Measurements from ENCODE around the gene LRRIQ3.

Gene LRRIQ3

DNA sequence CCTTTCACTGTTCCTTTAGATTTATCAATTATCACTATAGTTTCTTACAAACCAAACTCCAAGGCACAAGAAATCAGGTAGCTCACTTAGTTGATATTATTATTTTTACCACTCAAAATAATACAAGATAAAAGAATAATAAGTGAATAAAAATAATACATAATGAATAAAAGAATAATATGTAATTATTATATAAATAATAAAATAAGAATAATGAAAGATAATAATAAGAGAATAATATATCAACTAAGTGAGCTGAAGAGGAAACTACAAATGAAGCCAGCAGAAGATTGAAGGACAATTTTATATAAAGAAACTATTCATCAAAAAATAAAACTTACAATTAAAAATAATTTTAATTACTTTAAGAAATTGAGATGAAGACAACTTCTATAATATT, 90.6 kb downstream of the LRRIQ3 start:
- no peak for DNase-seq

DNA sequence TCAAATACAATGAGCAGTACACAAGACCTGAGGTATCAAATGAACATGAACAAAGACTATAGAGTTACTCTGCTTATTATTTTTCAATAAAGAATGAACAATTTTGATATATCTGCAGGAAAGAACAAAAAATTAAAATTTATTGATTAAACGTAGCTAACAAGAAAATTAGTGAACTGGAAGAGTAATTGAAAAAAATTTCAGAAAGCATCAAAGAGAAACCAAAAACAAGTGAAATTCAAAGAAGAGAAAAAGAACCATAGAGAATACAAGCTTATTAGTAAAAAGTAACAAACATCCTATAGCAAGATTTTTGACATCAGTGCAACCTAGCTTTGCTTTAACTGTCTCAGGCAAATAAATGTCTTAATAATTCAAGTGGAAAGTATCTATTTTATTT, 106.6 kb downstream of the LRRIQ3 start:
- no peak for DNase-seq

DNA sequence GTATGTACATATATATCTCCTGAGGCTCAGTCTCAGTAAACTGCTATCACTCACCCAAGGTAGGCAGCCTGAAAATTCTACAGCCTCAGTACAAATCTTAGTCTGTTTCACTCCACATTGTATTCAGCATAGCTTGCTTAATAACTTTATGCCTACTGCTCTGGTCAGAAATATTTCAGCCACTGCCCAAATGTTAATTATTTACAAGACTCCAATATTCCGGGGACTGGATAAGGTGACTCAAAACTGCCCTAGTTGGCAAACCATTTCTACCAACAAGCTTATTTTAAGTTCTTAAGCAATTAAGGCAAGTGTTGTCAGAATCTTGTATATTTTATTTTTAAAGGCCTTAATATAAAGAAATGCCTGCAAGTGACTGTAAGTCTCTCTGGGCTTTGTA, 114.8 kb downstream of the LRRIQ3 start:
- no peak for DNase-seq

DNA sequence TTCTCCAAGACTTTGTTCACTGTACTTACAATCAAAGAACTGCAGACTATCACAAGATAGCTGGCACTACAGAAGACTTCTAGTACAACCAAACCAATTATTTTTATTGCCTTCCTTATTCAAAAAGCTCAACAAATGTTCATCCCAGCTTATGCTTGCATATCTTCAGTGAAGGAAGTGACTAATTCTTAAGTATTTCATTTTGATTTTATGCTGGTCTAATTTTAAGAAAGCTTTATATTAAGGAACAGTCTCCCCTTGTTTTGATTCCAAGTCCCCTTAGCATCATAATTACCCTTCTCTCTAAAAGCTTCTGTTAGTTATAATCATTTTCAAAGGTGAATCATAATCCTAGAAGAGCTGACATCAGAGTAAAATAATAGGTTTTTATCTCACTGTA, 132.9 kb downstream of the LRRIQ3 start:
- no peak for DNase-seq

DNA sequence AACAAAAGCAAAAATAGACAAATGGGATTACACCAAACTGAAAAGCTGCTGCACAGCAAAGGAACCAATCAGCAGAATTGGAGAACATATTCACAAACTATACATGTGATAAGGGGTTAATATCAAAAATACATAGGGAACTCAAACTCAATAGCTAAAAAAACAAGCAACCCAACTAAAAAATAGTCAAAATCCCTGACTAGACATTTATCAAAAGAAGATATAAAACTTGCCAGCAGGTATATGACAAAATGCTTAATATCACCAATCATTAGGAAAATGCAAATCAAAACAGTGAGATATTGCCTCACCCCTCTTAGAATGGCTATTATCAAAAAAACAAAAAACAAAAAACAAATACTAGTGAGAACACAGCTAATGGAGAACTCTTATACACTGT, 140.3 kb downstream of the LRRIQ3 start:
- no peak for DNase-seq

DNA sequence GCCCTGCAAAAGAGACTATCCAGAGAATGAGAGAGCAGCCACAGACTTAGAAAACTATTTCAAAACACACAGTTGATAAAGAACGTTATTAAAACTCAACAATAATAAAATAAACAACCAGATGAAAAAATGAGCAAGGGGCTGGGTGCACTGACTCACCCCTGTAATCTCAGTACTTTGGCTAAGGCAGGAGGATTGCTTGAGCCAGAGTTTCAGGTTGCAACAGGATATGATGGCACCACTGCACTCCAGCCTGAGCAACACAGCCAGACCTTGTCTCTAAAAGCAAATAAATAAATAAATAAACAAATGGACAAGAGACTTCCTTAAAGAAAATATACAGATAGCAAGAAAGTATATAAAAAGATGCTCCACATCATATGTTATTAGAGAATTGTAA, 144.6 kb downstream of the LRRIQ3 start:
- no peak for DNase-seq

DNA sequence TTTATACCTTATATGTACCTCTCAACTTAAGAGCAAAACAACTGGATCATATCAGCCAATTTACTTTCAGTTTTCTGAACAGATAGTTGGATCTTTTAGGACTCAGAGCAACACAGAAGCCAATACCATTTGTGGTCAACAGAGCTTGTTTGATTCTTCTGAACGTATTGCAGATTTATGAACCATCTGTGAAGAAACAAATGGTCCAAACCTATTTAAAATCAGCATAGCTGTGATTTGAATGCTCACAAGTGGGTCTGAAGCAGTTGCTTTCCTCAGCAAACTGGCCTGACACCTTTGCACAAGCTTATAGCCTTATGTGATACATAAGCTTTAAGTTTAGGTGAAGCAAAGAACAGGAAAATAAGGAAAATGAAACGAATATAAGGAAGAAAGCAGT, 147.6 kb downstream of the LRRIQ3 start:
- no peak for DNase-seq

DNA sequence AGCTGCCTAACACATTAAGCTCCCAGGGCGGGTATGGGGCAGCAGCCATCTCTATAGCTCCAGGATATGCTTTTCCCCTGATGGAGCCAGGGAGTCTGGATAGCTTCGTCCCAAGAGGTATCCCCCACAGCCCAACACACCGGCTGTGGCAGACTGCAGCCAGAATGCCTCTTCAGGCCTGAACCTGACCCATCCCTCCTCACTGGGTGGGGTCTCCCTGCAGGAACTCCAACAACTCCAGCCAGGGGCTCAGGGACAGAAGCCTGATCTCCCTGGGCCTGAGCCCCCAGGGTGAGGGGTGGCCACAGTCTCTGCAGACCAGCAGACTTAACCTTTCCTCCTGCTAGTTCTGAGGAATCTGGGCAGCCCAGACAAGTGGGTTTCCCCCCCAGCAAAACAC, 159.9 kb downstream of the LRRIQ3 start:
- DNase-seq = no peak

DNA sequence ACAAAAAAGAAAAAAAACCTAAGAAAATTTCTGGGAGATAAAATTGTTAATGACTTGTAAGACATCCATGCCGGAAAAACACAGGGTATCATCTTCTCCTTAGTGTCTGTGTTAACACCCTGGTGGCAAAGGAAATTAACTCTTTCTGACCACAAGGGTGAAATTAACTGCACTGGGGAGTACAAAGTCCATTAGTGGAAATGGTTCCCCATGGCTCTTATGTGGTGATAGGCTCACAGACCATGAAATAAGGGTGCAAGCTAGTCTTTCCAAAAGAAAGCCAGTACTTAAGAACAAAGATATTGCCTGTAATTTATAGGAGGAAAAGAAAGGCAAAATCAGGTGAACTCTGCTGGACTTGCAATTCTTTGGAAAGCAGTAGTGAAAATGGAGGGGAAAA, 185.4 kb downstream of the LRRIQ3 start:
- no peak for DNase-seq

DNA sequence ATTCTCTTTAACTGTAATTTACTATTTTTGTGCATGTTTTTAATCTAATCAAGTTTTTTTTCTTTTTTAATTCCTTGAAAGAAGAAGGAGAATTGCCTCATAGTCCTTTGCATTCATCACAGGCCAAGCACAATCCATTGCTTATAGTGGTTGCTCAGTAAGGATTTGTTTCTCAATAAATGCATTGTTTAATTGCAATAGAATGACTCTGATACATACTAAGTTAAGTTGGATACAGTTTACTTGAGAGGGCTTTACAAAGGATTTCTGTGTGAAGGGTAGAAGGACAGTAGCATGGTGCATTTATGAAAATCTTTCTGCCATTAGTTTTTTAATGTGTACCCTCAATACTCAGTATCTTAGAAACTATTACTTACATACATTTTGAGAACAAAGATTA, 186.2 kb downstream of the LRRIQ3 start:
- DNase-seq = no peak

DNA sequence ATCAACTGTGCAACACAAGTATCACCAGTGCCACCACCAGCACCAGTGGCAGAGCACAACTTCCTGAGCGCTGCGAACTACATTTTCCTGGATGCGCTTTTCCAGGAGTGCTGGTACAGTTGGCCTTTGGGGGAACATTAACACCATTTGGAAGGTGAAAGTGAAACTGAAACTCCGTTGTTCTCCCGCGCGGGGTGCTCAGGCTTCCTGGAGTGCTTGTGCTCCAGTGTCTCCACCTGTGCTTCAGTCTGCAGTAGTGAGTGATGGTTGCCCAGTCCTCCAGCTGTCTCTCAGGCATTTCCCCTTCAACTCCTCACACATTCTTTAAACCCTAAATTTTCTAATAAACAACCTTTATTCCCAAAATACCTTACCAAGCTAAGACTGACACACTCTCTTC, 187.8 kb downstream of the LRRIQ3 start:
- DNase-seq = no peak

DNA sequence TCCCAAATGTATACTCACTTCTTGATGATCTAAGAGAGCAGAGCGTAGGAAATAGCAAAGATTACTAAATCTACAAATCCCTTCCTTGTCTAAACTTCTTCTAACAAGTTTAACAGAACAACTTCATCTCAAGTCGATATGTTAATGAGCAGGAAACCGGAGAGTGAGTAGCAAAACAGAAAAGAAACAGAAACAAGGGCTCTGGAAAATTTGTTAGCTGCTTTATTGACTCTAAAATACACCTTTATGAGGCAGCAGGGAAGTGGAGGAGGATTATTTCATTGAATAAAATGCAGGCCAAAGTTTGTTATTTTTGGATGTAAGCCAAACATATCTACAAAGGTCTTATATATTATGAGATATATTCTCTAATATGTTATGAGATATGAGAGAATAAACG, 192.4 kb downstream of the LRRIQ3 start:
- DNase-seq = no peak

DNA sequence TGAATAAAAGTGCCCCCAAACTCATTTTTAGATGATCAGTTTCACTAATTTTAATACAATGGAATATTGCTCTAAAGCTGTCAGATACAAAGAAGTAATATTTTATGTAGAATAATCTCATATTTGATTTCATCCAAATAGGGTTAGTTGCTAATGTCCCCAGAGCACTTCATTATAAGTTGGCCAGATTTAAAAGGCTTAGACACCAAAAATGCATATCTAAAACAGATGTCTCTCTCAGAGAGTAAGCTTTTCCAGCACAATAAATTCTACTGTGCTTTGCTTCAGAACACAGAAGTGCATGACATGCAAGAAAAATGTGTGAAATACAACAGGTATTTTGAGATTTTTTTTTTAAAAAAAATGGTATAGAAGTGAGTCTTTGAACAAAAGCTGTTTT, 194.2 kb downstream of the LRRIQ3 start:
- DNase-seq = no peak

DNA sequence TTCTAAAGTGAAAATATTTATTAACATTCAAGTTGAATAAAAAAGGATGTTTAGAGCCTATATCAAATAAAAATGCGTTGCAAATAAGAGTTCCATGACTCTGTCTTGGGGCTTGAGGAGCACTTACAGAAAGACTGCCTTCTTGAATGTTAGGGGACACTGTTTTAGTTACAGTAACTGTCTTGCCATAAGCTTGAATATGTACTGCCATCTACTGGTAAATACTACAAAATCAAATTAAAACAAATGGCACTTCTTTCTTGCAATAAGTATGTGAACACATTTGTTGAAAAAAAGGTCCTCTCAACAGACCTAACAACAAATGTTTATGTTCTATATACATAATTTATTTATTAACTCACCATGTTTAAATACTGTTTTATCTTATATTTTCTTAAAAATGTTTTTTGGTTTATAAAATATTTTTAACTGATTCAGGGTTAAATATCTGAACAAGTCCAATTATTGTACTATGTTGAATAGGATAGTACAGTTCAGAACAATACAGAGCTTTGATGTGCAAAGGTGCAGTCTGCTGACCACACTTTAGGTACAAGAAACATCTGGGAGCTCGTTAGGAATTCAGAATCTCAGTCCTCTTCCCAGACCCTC, 199.5 kb downstream of the LRRIQ3 start:
- no peak for DNase-seq

DNA sequence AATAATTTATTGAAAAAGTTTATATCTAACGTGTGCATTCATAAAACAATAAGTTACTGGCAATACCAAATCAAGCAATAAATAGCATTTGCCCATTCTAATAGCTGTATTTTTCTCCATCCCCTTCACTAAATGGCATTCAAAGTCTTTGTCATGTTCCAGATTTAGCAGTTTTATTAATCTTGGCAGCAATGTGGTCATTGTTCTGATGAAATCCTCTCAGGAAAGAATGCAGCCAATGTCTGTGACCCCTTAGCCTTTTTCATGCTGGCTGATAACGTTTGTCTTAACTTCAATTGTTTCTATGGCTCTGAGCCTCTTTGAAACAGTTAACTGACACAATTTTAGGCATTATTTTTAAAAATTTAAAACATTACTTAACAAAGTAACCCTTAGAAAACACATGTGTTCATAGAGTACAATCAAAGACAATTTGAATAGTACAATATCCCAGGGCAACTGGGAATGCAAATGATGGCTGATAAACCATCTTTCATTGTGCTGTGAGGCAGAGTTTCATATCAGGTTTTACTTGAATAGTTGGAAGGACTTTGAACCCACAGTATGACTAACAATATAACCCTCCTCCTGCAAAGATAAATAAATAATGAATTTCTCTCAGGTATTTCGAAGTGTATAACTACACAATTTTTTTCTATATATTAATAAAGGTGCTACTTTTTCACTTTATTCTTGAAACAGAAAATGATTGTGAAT, 217.5 kb downstream of the LRRIQ3 start:
- DNase-seq = no peak

DNA sequence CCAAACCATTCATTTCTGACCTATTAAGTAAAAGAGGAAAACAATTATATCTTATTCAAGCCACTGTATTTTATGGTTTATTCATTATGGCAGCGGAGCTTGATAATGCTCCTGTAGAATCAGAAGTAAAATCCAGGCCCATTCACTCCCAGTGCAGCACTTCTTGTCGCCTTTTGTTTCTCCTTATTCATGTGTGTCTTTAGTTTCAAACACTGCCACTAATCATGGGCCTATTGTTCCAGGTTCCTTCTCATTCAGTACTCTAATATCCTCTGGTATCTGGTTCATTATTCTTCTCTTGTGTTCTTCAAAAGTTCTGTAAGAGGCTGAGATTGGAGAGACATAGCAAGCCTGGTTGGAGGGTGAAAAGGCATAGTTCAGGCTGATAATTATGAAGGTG, 218.3 kb downstream of the LRRIQ3 start:
- DNase-seq = no peak

DNA sequence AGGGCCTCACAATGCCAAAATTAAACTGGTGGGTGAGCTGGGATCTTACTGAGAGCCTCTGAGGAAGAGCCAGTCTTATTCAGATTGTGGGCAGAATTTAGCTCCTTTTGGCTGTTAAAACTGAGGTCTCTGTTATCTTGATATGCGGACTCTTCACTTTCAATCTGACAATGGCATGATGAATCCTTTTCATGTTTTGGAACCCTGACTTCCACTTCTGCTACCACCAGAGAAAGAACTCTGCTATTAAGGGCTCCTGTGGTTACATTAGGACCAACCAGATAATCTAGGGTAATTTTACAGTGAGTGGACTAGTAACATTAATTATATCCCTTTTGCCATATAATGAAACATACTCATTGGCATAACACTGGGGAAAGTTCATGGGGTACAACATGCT, 219.0 kb downstream of the LRRIQ3 start:
- DNase-seq = no peak
